ENCODE results near the gene TFAP2B. TPM values are rescaled to one million over a fixed set of nuclear protein-coding genes. Genes with fewer than 3 reads are reported as not detected.

TFAP2B gene
- 0.09 TPM in 1 of 2 replicates, not detected in the other for total RNA-seq

GRCh38 chr6:50818673-50819072 is at the start of gene TFAP2B:
TSS of gene TFAP2B (plus strand) at chr6:50818871. CDS start at chr6:50818892, 21 bp downstream.

Other genes starting within 250 kb of the TFAP2B start
- gene TFAP2D, start 105.3 kb upstream of the TFAP2B start, total RNA-seq: not detected in 2 replicates

Data from smooth muscle cell of bladder (primary cell).